KBM-7 (cell line): ENCODE data around the gene MAN1B1.

Experiments
- DNase-seq: peaks from one replicate; pipeline ENCODE4 v3.0.0-alpha.2; 2015
- in situ Hi-C: fragments of 300-500 bp; cut with MboI; formaldehyde crosslinking; loops from 2 replicates; pipeline ENCODE4 v1.14.3; 2020; ENCODE audit warnings: low sequenced_read_pairs, low pct_unique_long_range_greater_than_20kb, mixed read lengths

MAN1B1 gene

DNA sequence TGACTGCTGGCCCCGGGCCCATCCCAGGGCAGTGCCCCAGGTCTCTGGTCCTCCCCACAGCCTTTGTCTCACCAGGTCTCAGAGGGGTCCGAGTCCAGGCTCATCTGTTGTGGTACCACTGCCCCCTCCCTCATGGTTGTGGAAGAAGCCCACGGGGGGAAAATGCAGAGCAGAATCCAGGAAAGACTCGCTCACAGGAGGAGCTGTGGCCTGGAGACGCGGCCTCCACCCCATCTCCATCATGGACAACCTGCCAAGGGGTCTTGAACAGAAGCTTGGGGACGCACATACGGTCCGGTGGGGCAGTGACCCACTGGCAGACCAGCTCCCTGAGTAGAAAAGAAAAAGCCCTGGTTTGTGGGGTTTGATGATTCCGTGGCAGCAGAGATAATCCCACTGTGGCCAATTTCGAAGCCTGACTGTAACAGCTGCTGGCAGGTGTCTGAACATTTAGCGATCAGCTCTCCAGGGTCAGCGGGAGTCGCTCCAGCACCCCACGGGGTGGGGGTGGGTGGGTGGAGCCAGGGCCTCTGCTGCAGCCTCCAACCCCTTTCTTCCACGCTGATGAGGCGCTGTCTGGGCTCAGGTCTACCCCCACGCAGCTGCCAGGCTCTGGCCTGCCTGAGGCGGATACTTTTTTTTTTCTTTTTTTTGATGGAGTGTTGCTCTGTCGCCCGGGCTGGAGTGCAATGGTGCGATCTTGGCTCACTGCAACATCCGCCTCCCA is 50.3 kb downstream of the MAN1B1 start:
- no peak for DNase-seq
- in situ Hi-C loops: no loop called here

- no peak for DNase-seq
- in situ Hi-C loops: no loop called here
Measured at GRCh38 chr9:137138058-137138721, 51.4 kb downstream of the MAN1B1 start.

- in situ Hi-C loops: no loop called here
- no peak for DNase-seq
Measured at GRCh38 chr9:137138722-137139467, 52.1 kb downstream of the MAN1B1 start, which contains the start of gene GRIN1. Gene GRIN1 (plus strand): TSS chr9:137139154. CDS start chr9:137139487, 333 bp downstream.

DNA sequence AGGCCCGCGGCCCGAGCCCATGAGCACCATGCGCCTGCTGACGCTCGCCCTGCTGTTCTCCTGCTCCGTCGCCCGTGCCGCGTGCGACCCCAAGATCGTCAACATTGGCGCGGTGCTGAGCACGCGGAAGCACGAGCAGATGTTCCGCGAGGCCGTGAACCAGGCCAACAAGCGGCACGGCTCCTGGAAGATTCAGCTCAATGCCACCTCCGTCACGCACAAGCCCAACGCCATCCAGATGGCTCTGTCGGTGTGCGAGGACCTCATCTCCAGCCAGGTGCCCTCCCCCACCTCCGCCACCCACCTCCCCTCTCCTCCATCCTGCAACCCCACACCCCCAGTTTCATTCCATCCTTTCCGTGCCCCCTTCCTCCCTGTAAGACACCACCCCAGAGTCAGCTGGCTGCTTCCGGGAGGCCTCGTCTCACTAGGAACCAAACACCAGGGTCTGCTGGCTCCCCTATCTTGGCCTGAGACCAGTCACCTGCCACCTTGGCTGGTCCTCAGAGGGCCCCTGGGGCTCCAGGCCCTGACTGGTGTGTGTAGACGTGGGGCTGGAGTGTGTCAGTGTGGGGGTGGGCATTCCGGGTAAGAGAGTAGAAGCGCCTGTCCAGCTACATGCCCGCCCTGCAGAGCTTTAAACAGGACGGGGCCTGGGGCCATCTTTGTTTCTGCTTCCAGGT is 52.8 kb downstream of the MAN1B1 start:
- in situ Hi-C loops: no loop called here
- DNase-seq: no peak

GRCh38 chr9:137140151-137141012 is 53.6 kb downstream of the MAN1B1 start:
- no peak for DNase-seq
- in situ Hi-C loops: no loop called here

DNA sequence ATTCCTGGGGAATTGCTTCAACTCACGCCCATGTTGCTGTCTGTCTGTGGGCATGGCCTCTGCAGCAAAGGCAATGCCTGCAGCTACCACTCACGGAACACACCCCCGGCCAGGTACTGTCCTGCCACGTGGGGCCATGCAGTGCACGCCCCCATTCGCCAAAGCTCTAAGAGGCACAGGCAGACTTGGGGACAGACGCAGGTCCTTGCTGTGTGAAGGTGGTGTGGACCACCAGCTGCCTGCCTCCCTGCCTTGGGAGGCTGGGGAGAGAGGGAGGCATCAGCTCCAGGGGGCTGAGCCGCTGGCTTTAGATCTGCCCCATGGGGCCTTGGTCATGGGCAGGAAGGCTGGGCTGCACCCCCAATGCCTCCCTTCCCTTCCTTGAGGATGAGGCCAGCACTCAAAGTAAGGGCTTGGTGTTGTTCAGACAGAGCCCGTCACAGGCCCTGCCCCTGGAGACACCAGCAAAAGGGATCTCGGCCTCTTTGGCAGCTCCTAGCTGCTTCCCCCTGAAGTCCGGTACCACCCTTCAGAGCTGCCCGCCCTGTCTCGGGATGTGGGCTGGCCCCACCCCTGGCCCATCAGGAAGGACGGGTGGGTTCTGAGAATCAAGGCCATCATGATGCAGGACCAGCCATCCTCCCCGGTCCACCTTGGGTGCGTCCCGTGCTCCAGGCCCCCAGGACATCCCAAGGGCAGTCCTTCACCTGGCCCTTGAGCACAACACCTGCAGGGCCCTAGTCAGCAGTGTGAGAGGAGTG is 54.4 kb downstream of the MAN1B1 start:
- in situ Hi-C loops: no loop called here

DNA sequence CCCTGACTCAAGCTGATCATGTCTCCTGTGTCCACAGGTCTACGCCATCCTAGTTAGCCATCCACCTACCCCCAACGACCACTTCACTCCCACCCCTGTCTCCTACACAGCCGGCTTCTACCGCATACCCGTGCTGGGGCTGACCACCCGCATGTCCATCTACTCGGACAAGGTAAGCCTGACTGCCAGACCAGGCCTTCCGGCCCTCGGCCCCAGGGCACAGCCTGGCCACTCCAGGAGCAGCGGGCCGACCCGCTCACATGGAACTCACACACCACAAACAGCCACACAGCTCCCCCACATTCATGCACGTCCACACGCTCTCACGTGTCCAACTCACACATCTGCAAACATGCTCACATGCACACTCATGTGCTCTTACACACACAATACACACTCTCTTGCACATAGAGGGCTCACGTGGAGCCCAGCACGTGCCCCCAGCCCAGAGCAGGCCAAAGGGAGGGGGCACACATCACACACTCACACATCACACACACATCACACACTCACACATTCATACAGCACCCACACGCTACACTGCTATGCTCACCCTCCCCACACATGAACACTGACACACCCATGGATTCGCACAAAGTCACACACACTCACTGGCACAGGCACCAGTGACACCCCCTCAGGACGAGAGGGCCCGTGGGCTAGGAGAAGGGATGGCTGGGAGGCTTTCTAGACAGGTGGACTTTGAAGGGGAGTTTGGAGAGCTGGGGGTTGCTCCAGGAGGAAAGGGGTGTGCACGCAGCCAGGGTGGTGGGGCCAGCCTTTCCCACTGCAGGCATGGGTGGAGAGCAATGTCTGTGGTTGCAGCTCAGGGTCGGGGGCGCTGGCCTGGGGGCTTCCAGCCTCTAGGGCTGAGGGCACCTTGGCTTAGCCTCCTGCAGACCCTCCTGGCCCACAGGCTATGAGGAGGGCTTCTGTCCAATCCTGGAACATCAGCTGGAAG is 55.5 kb downstream of the MAN1B1 start:
- in situ Hi-C loops: no loop called here
- no peak for DNase-seq

More for the DNA sequence above, 54.4 kb downstream of the MAN1B1 start:
- no peak for DNase-seq

GRCh38 chr9:137143459-137143858 is 56.7 kb downstream of the MAN1B1 start:
- in situ Hi-C loops: no loop called here
- no peak for DNase-seq

DNA sequence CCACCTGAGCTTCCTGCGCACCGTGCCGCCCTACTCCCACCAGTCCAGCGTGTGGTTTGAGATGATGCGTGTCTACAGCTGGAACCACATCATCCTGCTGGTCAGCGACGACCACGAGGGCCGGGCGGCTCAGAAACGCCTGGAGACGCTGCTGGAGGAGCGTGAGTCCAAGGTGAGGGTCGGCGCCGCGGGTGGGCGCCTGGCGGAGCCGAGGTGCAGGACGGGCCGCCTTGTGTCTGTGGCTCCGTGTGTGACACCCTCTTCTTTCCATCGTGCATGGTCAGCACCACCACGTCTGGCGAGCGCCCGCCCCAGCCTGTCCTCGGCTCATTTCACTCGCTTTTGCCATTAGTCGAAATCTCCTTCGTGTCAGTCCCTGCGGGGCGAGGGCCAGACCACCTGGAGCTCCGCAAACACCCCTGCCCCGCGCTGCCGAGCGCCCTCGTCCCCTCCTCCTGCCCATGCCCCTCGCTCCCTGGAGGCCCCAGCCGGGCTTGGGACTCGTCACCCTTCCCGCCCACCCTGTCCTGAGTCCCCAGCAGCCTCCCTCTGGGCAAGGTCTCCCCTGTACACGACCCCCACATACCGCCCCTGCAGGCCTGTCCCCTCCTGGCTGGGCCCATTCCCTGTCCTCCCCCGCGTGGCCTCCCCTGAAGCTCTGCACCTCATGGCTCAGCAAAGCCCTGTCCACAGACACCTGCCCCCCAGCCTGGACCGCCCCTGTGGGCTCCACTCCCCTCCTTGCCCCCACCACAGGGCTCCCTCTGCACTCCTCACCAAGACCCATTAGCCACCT is 59.1 kb downstream of the MAN1B1 start:
- in situ Hi-C loops: no loop called here
- no peak for DNase-seq

DNA sequence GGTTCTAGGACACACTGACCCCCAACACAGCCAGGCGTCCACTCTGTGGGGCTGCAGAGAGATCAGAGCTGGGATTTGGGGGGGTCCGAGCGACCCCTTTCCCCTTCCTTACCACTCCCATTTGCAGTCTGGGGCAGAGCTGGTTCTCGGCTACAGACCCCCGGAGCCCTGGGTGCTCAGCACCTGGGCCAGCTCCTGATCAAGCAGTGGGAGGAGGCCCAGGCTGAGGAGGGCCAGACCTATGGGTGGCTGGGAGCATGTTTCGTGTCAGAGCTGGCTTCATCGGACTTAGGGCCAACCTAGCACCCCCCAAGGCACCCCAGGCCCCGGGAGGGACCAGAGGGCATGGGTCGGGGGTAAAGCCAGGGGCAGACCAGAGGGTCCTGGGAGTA is 59.7 kb downstream of the MAN1B1 start:
- DNase-seq: no peak
- in situ Hi-C loops: no loop called here

DNA sequence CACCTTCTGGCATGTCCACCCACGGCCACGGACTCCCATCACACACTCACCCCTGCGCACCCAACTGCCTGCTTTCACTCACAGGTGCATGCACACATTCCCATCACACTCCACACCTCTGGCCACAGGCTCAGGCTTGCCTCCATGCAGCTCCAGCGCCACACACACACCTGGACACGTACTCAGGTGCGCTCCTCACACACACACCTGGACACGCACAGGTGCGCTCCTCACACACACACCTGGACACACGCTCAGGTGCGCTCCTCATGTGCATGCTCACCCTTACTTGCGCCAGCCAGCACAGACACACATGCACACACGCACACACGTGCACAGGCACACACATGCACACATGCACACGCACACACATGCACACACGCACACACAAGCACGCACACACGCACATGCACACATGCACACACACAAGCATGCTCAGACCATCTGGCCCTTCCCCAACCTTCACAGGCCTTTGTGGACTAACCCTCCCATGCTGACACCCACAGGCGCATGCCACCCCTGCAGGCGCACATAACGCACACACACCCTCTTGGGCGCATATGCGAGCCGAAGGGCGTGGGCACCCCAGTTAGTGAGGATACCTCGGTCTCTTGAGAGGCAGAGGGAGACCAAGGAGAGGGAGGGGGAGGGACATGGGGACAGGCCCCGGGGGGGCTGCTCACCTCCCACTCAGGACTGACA is 60.5 kb downstream of the MAN1B1 start:
- in situ Hi-C loops: no loop called here
- DNase-seq: no peak

DNA sequence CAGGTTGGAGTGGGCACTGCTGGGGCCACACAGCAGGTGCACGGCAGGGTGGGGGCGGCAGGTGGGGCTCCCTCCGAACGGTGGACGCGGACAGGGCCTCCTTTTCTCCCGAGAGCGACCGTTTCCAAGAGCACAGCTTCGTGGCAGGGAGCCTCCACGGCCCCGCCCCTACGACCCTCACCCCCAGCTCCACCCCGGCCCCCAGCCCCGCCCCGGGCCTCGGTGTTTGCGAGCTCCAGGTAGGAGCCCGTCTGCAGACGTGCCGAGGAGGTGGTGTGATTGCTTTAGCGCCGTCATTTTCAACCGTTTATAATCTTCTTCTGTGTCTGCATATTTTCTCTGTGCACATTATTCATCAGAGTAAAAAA is 61.0 kb downstream of the MAN1B1 start:
- in situ Hi-C loops: no loop called here
- DNase-seq: no peak

GRCh38 chr9:137148242-137148641 is 61.5 kb downstream of the MAN1B1 start:
- DNase-seq: no peak
- in situ Hi-C loops: no loop called here

DNA sequence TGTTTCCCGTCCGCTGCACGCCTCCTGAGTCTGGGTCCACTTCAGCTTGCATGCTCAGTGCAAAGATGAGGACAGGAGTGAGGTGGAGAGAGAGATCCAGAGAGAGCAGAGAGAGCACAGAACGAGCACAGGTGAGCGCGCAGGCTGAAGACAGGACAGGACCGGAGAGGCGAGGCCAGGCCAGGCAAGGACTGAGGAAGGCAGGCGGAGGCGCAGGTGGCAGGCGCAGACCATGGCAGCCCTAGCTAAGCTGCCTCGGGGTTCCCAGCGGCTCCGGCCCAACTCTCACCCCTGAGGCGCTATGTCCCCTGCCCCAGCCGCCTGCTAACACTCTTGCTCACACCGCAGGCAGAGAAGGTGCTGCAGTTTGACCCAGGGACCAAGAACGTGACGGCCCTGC is 61.9 kb downstream of the MAN1B1 start:
- DNase-seq: no peak
- in situ Hi-C loops: no loop called here

DNA sequence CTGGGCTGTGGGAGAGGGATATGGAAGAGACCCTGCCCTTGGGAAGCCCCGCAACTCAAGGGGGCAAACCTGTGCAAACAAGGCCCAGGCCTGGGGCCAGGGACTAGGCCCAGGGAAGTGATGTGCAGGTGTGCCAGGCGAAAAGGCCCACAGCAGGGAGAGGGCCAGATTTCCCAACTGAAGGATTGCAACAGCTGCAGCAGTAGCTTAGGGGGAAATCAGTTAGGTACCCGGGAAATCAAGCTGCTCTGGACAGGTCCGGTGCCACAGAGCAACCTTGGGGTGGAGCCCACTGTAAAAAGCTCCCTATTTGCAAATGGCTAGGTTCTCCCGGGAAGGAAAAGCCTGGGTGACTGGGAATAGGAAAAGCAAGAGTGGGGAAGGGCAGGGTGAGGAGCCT is 62.6 kb downstream of the MAN1B1 start:
- DNase-seq: no peak
- in situ Hi-C loops: no loop called here
